Activated T-helper 17 cell treated with anti-CD3 and anti-CD28 coated beads, Interleukin-2, amount 50 U/mL, for 72 hours (primary cell): ENCODE results near the gene C3orf22. TPM values are rescaled to one million over a fixed set of nuclear protein-coding genes. Genes with fewer than 3 reads are reported as not detected.

Experiments
- ATAC-seq: fragments of 150-1000 bp; cut with Tn5 transposase; replicated peaks from 2 replicates; pipeline ENCODE4 v1.10.0; 2021; ENCODE audit warnings: mild to moderate bottlenecking, moderate library complexity
- H3K27ac Mint-ChIP-seq: one replicate; pipeline ENCODE4 v1.8.0; 2022; ENCODE audit warnings: mixed read lengths
- H3K27me3 Mint-ChIP-seq: one replicate; pipeline ENCODE4 v1.8.0; 2022; ENCODE audit warnings: mixed read lengths
- H3K36me3 Mint-ChIP-seq: one replicate; pipeline ENCODE4 v1.8.0; 2022; ENCODE audit warnings: low read depth, mild to moderate bottlenecking, mixed read lengths
- H3K4me1 Mint-ChIP-seq: one replicate; pipeline ENCODE4 v1.8.0; 2022; ENCODE audit warnings: mixed read lengths
- H3K4me3 Mint-ChIP-seq: one replicate; pipeline ENCODE4 v1.8.0; 2022; ENCODE audit warnings: mild to moderate bottlenecking, mixed read lengths
- H3K9me3 Mint-ChIP-seq: one replicate; pipeline ENCODE4 v1.8.0; 2022; ENCODE audit warnings: mixed read lengths
- total RNA-seq, 2 donors: library from RNA; stranded (reverse); gene quantifications; one replicate each; pipeline ENCODE4 v1.2.3, GENCODE V29; 2022

The C3orf22 gene
- total RNA-seq, 2 donors from 2014 or later = not detected

- no peaks in the 10 kb centered on the region for H3K4me1 Mint-ChIP-seq
- H3K4me3 Mint-ChIP-seq = no peak overlapping the region
- peaks cover 16% of the 10 kb centered on the region for H3K27me3 Mint-ChIP-seq
- no peak for ATAC-seq
- H3K27ac Mint-ChIP-seq = no peak overlapping the region
- H3K36me3 Mint-ChIP-seq = no peaks in the 10 kb centered on the region
- H3K9me3 Mint-ChIP-seq = no peaks in the 10 kb centered on the region
These were observed 28.3 kb downstream of the C3orf22 start for GRCh38 chr3:126530171-126531050.

GRCh38 chr3:126529585-126530170 is 29.1 kb downstream of the C3orf22 start:
- no peaks in the 10 kb centered on the region for H3K9me3 Mint-ChIP-seq
- H3K4me3 Mint-ChIP-seq = no peak overlapping the region
- H3K27me3 Mint-ChIP-seq = peaks cover 16% of the 10 kb centered on the region
- no peaks in the 10 kb centered on the region for H3K4me1 Mint-ChIP-seq
- no peak overlapping the region for H3K27ac Mint-ChIP-seq
- no peak for ATAC-seq
- H3K36me3 Mint-ChIP-seq = no peaks in the 10 kb centered on the region

- H3K27ac Mint-ChIP-seq = no peak overlapping the region
- no peak overlapping the region for H3K4me3 Mint-ChIP-seq
- H3K9me3 Mint-ChIP-seq = no peaks in the 10 kb centered on the region
- no peak for ATAC-seq
- H3K36me3 Mint-ChIP-seq = no peaks in the 10 kb centered on the region
- peaks cover 11% of the 10 kb centered on the region for H3K27me3 Mint-ChIP-seq
- no peaks in the 10 kb centered on the region for H3K4me1 Mint-ChIP-seq
These were observed 29.8 kb downstream of the C3orf22 start for GRCh38 chr3:126528800-126529541.

GRCh38 chr3:126528419-126528799 is 30.3 kb downstream of the C3orf22 start:
- H3K27ac Mint-ChIP-seq = no peak overlapping the region
- no peak for ATAC-seq

GRCh38 chr3:126527455-126528211 is 31.1 kb downstream of the C3orf22 start:
- Mint-ChIP-seq H3K9me3 (no peaks in the 10 kb centered on the region), H3K36me3 (no peaks in the 10 kb centered on the region), H3K27me3 (peaks cover 13% of the 10 kb centered on the region), H3K4me3 (no peak overlapping the region), H3K4me1 (no peaks in the 10 kb centered on the region), H3K27ac (no peak overlapping the region)
- ATAC-seq = no peak

More at GRCh38 chr3:126528419-126528799, 30.3 kb downstream of the C3orf22 start:
- no peaks in the 10 kb centered on the region for H3K9me3 Mint-ChIP-seq
- H3K4me3 Mint-ChIP-seq = no peak overlapping the region
- no peaks in the 10 kb centered on the region for H3K4me1 Mint-ChIP-seq
- H3K36me3 Mint-ChIP-seq = no peaks in the 10 kb centered on the region
- peaks cover 8% of the 10 kb centered on the region for H3K27me3 Mint-ChIP-seq

GRCh38 chr3:126527006-126527405 is 31.7 kb downstream of the C3orf22 start:
- Mint-ChIP-seq H3K4me1 (no peaks in the 10 kb centered on the region), H3K36me3 (no peaks in the 10 kb centered on the region), H3K27me3 (peaks cover 15% of the 10 kb centered on the region), H3K4me3 (no peak overlapping the region), H3K9me3 (no peaks in the 10 kb centered on the region), H3K27ac (no peak overlapping the region)
- no peak for ATAC-seq

GRCh38 chr3:126526668-126527005 is 32.1 kb downstream of the C3orf22 start:
- no peak for ATAC-seq
- H3K9me3 Mint-ChIP-seq = no peaks in the 10 kb centered on the region
- peaks cover 15% of the 10 kb centered on the region for H3K27me3 Mint-ChIP-seq
- no peaks in the 10 kb centered on the region for H3K36me3 Mint-ChIP-seq
- no peak overlapping the region for H3K4me3 Mint-ChIP-seq
- H3K27ac Mint-ChIP-seq = no peak overlapping the region
- no peaks in the 10 kb centered on the region for H3K4me1 Mint-ChIP-seq

GRCh38 chr3:126525853-126526667 is 32.7 kb downstream of the C3orf22 start:
- H3K27me3 Mint-ChIP-seq = peaks cover 15% of the 10 kb centered on the region
- no peaks in the 10 kb centered on the region for H3K36me3 Mint-ChIP-seq
- no peaks in the 10 kb centered on the region for H3K9me3 Mint-ChIP-seq
- no peak for ATAC-seq
- H3K4me3 Mint-ChIP-seq = no peak overlapping the region
- no peaks in the 10 kb centered on the region for H3K4me1 Mint-ChIP-seq
- H3K27ac Mint-ChIP-seq = no peak overlapping the region

GRCh38 chr3:126525091-126525852 is 33.5 kb downstream of the C3orf22 start:
- Mint-ChIP-seq H3K36me3 (no peaks in the 10 kb centered on the region), H3K4me3 (no peak overlapping the region), H3K9me3 (no peaks in the 10 kb centered on the region), H3K27ac (no peak overlapping the region), H3K27me3 (peaks cover 15% of the 10 kb centered on the region), H3K4me1 (no peaks in the 10 kb centered on the region)
- ATAC-seq = no peak

GRCh38 chr3:126524429-126524988 is 34.2 kb downstream of the C3orf22 start:
- Mint-ChIP-seq H3K4me3 (no peak overlapping the region), H3K27ac (no peak overlapping the region), H3K9me3 (no peaks in the 10 kb centered on the region), H3K4me1 (no peaks in the 10 kb centered on the region), H3K27me3 (peaks cover 15% of the 10 kb centered on the region), H3K36me3 (no peaks in the 10 kb centered on the region)
- ATAC-seq = no peak

- Mint-ChIP-seq H3K27ac (no peak within 1 kb of the TSS), H3K36me3 (no peaks in the 10 kb centered on the region), H3K4me1 (no peaks in the 10 kb centered on the region), H3K4me3 (no peak within 1 kb of the TSS), H3K9me3 (no peaks in the 10 kb centered on the region), H3K27me3 (peaks cover 15% of the 10 kb centered on the region)
- ATAC-seq = peak; percentile 19
These were observed 34.8 kb downstream of the C3orf22 start, which contains the start of gene CHST13 for GRCh38 chr3:126523745-126524428. CHST13 (plus strand) TSS chr3:126524155; CDS start chr3:126524333, 178 bp downstream.

- H3K9me3 Mint-ChIP-seq = no peaks in the 10 kb centered on the region
- no peak for ATAC-seq
- H3K36me3 Mint-ChIP-seq = no peaks in the 10 kb centered on the region
- peaks cover 15% of the 10 kb centered on the region for H3K27me3 Mint-ChIP-seq
- H3K4me3 Mint-ChIP-seq = no peak overlapping the region
- H3K27ac Mint-ChIP-seq = no peak overlapping the region
- no peaks in the 10 kb centered on the region for H3K4me1 Mint-ChIP-seq
These were observed 36.4 kb downstream of the C3orf22 start for GRCh38 chr3:126522363-126522788.
